Endothelial cell of umbilical vein (primary cell): Measurements from ENCODE around the gene RAG1. TPM values are rescaled to one million over a fixed set of nuclear protein-coding genes. Genes with fewer than 3 reads are reported as not detected.

ENCODE experiments used
- BruUV-seq: library from RNA; stranded (reverse); fragments of 400-500 nt; replicated peaks from 2 replicates; lab custom pipeline; 2021; lab: Mats Ljungman, UMichigan
- CTCF ChIA-PET: fragments of 300-600, 350-600 bp; sonication (Branson Sonifier 250); formaldehyde crosslinking; loops from one replicate; lab custom pipeline; 2021; ENCODE audit warnings: antibody characterized with exemption, inconsistent platforms; lab: Charles Lee
- POLR2A ChIA-PET: fragments of 300-600, 350-600 bp; sonication (Branson Sonifier 250); formaldehyde crosslinking; loops from one replicate; lab custom pipeline; 2021; ENCODE audit warnings: antibody characterized with exemption, inconsistent platforms; lab: Charles Lee
- DNase-seq: peaks from one replicate; pipeline ENCODE4 v3.0.0-alpha.2; 2011; ENCODE audit warnings: low read depth, low spot score
- FAIRE-seq: peaks from 2 replicates; lab custom pipeline; 2011; peaks lifted over from hg19 to GRCh38; lab: Jason Lieb, UNC
- H2AFZ ChIP-seq: 2 replicates; pipeline ENCODE4 v1.6.0; 2012; ENCODE audit warnings: low read depth, low read length, control low read depth, inconsistent platforms
- H3K27ac ChIP-seq: 2 replicates; pipeline ENCODE4 v1.5.1; 2011; ENCODE audit warnings: low read depth, mild to moderate bottlenecking, control low read depth, low read length, moderate library complexity; ENCODE audit not compliant: insufficient read depth
- H3K27me3 ChIP-seq, 2 experiments: 2 replicates each; pipeline versions ENCODE4 v1.6.0 to v1.6.1; 2011; ENCODE audit warnings: low read length in 2 of 2, mixed read lengths in 1 of 2; ENCODE audit not compliant: control insufficient read depth in 2 of 2, insufficient read depth in 2 of 2
- H3K36me3 ChIP-seq, 2 experiments: 2 replicates in 1 of 2; 3 replicates in 1 of 2; pipeline ENCODE4 v1.5.1; 2011; ENCODE audit warnings: low read length in 2 of 2, mild to moderate bottlenecking in 1 of 2, moderate library complexity in 1 of 2; ENCODE audit not compliant: control insufficient read depth in 2 of 2, insufficient read depth in 2 of 2; ENCODE audit errors: extremely low read depth in 1 of 2
- H3K4me1 ChIP-seq: 3 replicates; pipeline ENCODE4 v1.5.1; 2011; ENCODE audit warnings: mild to moderate bottlenecking, low read length; ENCODE audit not compliant: control insufficient read depth, insufficient read depth; ENCODE audit errors: extremely low read depth
- H3K4me2 ChIP-seq: 2 replicates; pipeline ENCODE4 v1.6.1; 2011; ENCODE audit warnings: low read length, control low read depth, mixed read lengths; ENCODE audit not compliant: insufficient read depth
- H3K4me3 ChIP-seq, 3 experiments: fragments of 200-600 bp in 1 of 3; sonication (generic), shearing (Covaris generic) in 1 of 3; replicated peaks in 1 of 3; 2 replicates each; pipeline ENCODE4 v1.5.1; 2011 to 2016; ENCODE audit warnings: control low read depth in 3 of 3, low read length in 3 of 3, mild to moderate bottlenecking in 2 of 3, inconsistent platforms in 1 of 3, low read depth in 1 of 3, moderate library complexity in 1 of 3; ENCODE audit not compliant: insufficient read depth in 1 of 3
- H3K79me2 ChIP-seq: 2 replicates; pipeline ENCODE4 v1.6.0; 2012; ENCODE audit warnings: low read length, inconsistent platforms; ENCODE audit not compliant: control insufficient read depth, insufficient read depth
- H3K9ac ChIP-seq: replicated peaks from 2 replicates; pipeline ENCODE3; 2011; ENCODE audit warnings: low read length, control low read depth; ENCODE audit not compliant: insufficient read depth; ENCODE audit errors: extremely low read depth
- H3K9me1 ChIP-seq: replicated peaks from 3 replicates; pipeline ENCODE4 v1.6.0; 2011; ENCODE audit warnings: mild to moderate bottlenecking, low read length; ENCODE audit not compliant: control insufficient read depth, insufficient read depth; ENCODE audit errors: extremely low read depth
- H3K9me3 ChIP-seq: replicated peaks from 2 replicates; pipeline ENCODE4 v1.5.1; 2012; ENCODE audit warnings: low read length, inconsistent platforms; ENCODE audit not compliant: control insufficient read depth, insufficient read depth
- H4K20me1 ChIP-seq: replicated peaks from 2 replicates; pipeline ENCODE3; 2011; ENCODE audit warnings: mild to moderate bottlenecking, low read length; ENCODE audit not compliant: control insufficient read depth, insufficient read depth; ENCODE audit errors: extremely low read depth
- CTCF ChIP-seq, 2 donors: IDR thresholded peaks; 1 replicate in 1 of 2; 2 replicates in 1 of 2; pipeline ENCODE4 v1.5.1; 2011; ENCODE audit warnings: low read length in 2 of 2, mild to moderate bottlenecking in 2 of 2, moderate library complexity in 2 of 2, control low read depth in 1 of 2, inconsistent platforms in 1 of 2, low read depth in 1 of 2; ENCODE audit not compliant: insufficient read depth in 1 of 2; ENCODE audit errors: extremely low read depth in 1 of 2
- EZH2 ChIP-seq: IDR thresholded peaks from 2 replicates; pipeline ENCODE4 v1.6.1; 2012; ENCODE audit warnings: borderline replicate concordance, low read depth, mild to moderate bottlenecking, moderate library complexity, low read length, inconsistent platforms; ENCODE audit not compliant: severe bottlenecking
- FOS ChIP-seq: IDR thresholded peaks from 2 replicates; pipeline ENCODE4 v1.6.1; 2011; ENCODE audit warnings: mild to moderate bottlenecking, low read length, moderate library complexity, borderline replicate concordance; ENCODE audit not compliant: insufficient read depth
- JUN ChIP-seq: IDR thresholded peaks from 2 replicates; pipeline ENCODE4 v1.6.1; 2011; ENCODE audit warnings: borderline replicate concordance, low read depth; ENCODE audit not compliant: insufficient read length, insufficient read depth
- MAX ChIP-seq: IDR thresholded peaks from 2 replicates; pipeline ENCODE4 v1.6.1; 2011; ENCODE audit not compliant: insufficient read depth, insufficient read length
- MYC ChIP-seq: IDR thresholded peaks from one replicate; pipeline ENCODE4 v1.6.1; 2011; ENCODE audit warnings: mild to moderate bottlenecking, low read depth, low read length
- POLR2A ChIP-seq: IDR thresholded peaks from 2 replicates; pipeline ENCODE4 v1.6.1; 2012; ENCODE audit warnings: low read depth, mild to moderate bottlenecking, control low read depth, low read length
- POLR2AphosphoS5 ChIP-seq: IDR thresholded peaks from 2 replicates; pipeline ENCODE4 v1.6.1; 2012; ENCODE audit warnings: low read depth, mild to moderate bottlenecking, control low read depth, low read length, moderate library complexity; ENCODE audit not compliant: insufficient read depth
- dilution Hi-C: fragments of 300-500 bp; cut with MboI; formaldehyde crosslinking; loops from one replicate; pipeline ENCODE4 v1.15.0; 2019; ENCODE audit warnings: low sequenced_read_pairs; ENCODE audit not compliant: extremely low pct_ligation_motif_present
- intact Hi-C: fragments of 100-400 bp; cut with micrococcal nuclease; formaldehyde crosslinking; loops from one replicate; pipeline ENCODE4 v1.10.0; 2022
- polyA plus RNA-seq, 4 experiments: library from polyadenylated mRNA; depleted of rRNA in 3 of 4; stranded (reverse) in 3 of 4; unstranded in 1 of 4; fragments of >200 nt; gene quantifications; 2 replicates each; pipeline versions ENCODE4 v1.2.1 to v1.2.3, GENCODE V29; 2011 to 2012; ENCODE audit warnings: missing spikeins in 1 of 4
- total RNA-seq: library from RNA; stranded (reverse); gene quantifications from 2 replicates; pipeline ENCODE4 v1.2.3, GENCODE V29; 2021

Gene RAG1
- total and polyA plus RNA-seq, 2 donors (not counting 3 experiments of a cell fraction or from before 2014, with no cell fraction given) = 0.15 to 1.2 TPM

- peaks cover 2% of the 10 kb centered on the region for H3K4me1 ChIP-seq
- FAIRE-seq = no peak
- H3K27ac ChIP-seq = no peak overlapping the region
- intact Hi-C loops (no loop called here), dilution Hi-C loops (no loop called here)
- no peaks in the 10 kb centered on the region for H3K9me1 ChIP-seq
- no peak for DNase-seq
- no peak overlapping the region for H2AFZ ChIP-seq
- CTCF ChIA-PET = interaction anchor here (1.0 kb wide), 1 partner anchor 9 kb away, joined by 3 read pairs; no protein-coding TSS in a partner anchor
- POLR2A ChIA-PET = no interaction called here
- no peak overlapping the region for H3K9ac ChIP-seq
- H3K4me2 ChIP-seq = no peak overlapping the region
- BruUV-seq = no TSS peak
- TF ChIP-seq EZH2 (no peak), CTCF (IDR thresholded peaks at IDR 0.05; ENCODE audit: extremely low read depth in 1 of 2, insufficient read depth in 1 of 2, low read depth in 1 of 2, low read length in 2 of 2) (no peak), POLR2AphosphoS5 (no peak), MYC (no peak), FOS (no peak), JUN (no peak), POLR2A (no peak), MAX (no peak)
- H3K27me3 ChIP-seq = no peaks in the 10 kb centered on the region
- H3K4me3 ChIP-seq = no peak overlapping the region
- no peaks in the 10 kb centered on the region for H3K79me2 ChIP-seq
- no peaks in the 10 kb centered on the region for H3K9me3 ChIP-seq
- H4K20me1 ChIP-seq = no peaks in the 10 kb centered on the region
- H3K36me3 ChIP-seq = no peaks in the 10 kb centered on the region
These were observed 49.9 kb downstream of the RAG1 start for GRCh38 chr11:36617543-36618362.
